NT2/D1 (cell line): ENCODE data around the gene TEX101.

Experiments used
- DNase-seq: peaks from one replicate; pipeline ENCODE4 v3.0.0-alpha.2; 2011; ENCODE audit warnings: low read depth, low spot score
- H3K27me3 ChIP-seq: 2 replicates; pipeline ENCODE4 v1.6.0; 2011; ENCODE audit warnings: mild to moderate bottlenecking; ENCODE audit not compliant: insufficient read length, insufficient read depth
- H3K36me3 ChIP-seq: 2 replicates; pipeline ENCODE4 v1.6.1; 2011; ENCODE audit warnings: mild to moderate bottlenecking, low read length, mixed read lengths; ENCODE audit not compliant: insufficient read depth, insufficient read length
- H3K4me1 ChIP-seq: 2 replicates; pipeline ENCODE4 v1.5.1; 2011; ENCODE audit not compliant: insufficient read depth, insufficient read length
- H3K4me3 ChIP-seq: 2 replicates; pipeline ENCODE4 v1.5.1; 2011; ENCODE audit warnings: low read depth; ENCODE audit not compliant: insufficient read length
- H3K9ac ChIP-seq: 2 replicates; pipeline ENCODE4 v1.6.0; 2011; ENCODE audit warnings: low read depth; ENCODE audit not compliant: insufficient read length
- H3K9me3 ChIP-seq: 2 replicates; pipeline ENCODE4 v1.5.1; 2011; ENCODE audit warnings: mild to moderate bottlenecking, low read length; ENCODE audit not compliant: insufficient read depth
- SUZ12 ChIP-seq: IDR thresholded peaks from 2 replicates; pipeline ENCODE4 v1.6.1; 2011; ENCODE audit not compliant: insufficient read length, insufficient read depth; ENCODE audit errors: extremely low read depth
- YY1 ChIP-seq: IDR thresholded peaks from 2 replicates; pipeline ENCODE4 v1.6.1; 2011; ENCODE audit not compliant: insufficient read length, insufficient read depth
- ZNF274 ChIP-seq: IDR thresholded peaks from 2 replicates; pipeline ENCODE4 v1.6.1; 2011; ENCODE audit warnings: mild to moderate bottlenecking, low read depth, low read length

Gene TEX101

GRCh38 chr19:43467730-43468129 is 53.0 kb downstream of the TEX101 start:
- Histone ChIP-seq H3K27me3 (peaks cover 21% of the 10 kb centered on the region), H3K9me3 (no peaks in the 10 kb centered on the region), H3K4me3 (no peak overlapping the region), H3K36me3 (no peaks in the 10 kb centered on the region), H3K9ac (no peak overlapping the region), H3K4me1 (peaks cover 2% of the 10 kb centered on the region)
- TF ChIP-seq SUZ12 (no peak), ZNF274 (no peak), YY1 (no peak)
- no peak for DNase-seq
